Panc1 (cell line): ENCODE measurements around the gene VDR.

Source experiments
- POLR2AphosphoS5 ChIP-seq: IDR thresholded peaks from 2 replicates; pipeline ENCODE4 v1.6.1; 2012; ENCODE audit warnings: mild to moderate bottlenecking, low read depth, low read length, moderate library complexity
- TF ChIP-seq, protein P1 (sequence below): fragments of 450-650 bp; IDR thresholded peaks from 2 replicates; pipeline ENCODE4 v1.5.1; 2017; ENCODE audit warnings: mild to moderate bottlenecking

DNA sequence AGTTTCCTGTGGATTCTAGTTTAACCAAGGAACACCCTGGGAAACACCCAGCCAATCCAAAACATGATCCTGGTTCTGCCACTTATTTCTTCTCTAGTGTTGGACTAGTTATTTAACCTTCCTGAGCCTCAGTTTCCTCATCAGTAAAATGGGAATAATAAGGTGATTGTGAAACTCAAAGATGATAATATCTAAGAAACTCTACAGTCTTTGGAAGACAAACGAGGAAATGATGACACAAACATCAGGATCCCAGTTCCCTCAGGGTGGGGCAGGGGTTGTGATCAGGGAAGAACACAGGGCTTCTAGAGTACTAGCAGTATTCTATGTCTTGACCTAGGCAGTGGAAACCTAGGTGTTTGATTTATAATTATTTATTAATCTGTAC lies 40.5 kb upstream of the VDR start:
- TF ChIP-seq POLR2AphosphoS5: no peak
- TF ChIP-seq, protein P1, sequence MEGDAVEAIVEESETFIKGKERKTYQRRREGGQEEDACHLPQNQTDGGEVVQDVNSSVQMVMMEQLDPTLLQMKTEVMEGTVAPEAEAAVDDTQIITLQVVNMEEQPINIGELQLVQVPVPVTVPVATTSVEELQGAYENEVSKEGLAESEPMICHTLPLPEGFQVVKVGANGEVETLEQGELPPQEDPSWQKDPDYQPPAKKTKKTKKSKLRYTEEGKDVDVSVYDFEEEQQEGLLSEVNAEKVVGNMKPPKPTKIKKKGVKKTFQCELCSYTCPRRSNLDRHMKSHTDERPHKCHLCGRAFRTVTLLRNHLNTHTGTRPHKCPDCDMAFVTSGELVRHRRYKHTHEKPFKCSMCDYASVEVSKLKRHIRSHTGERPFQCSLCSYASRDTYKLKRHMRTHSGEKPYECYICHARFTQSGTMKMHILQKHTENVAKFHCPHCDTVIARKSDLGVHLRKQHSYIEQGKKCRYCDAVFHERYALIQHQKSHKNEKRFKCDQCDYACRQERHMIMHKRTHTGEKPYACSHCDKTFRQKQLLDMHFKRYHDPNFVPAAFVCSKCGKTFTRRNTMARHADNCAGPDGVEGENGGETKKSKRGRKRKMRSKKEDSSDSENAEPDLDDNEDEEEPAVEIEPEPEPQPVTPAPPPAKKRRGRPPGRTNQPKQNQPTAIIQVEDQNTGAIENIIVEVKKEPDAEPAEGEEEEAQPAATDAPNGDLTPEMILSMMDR: no peak
